Measurements from ENCODE around the gene CXCR5.

The CXCR5 gene

DNA sequence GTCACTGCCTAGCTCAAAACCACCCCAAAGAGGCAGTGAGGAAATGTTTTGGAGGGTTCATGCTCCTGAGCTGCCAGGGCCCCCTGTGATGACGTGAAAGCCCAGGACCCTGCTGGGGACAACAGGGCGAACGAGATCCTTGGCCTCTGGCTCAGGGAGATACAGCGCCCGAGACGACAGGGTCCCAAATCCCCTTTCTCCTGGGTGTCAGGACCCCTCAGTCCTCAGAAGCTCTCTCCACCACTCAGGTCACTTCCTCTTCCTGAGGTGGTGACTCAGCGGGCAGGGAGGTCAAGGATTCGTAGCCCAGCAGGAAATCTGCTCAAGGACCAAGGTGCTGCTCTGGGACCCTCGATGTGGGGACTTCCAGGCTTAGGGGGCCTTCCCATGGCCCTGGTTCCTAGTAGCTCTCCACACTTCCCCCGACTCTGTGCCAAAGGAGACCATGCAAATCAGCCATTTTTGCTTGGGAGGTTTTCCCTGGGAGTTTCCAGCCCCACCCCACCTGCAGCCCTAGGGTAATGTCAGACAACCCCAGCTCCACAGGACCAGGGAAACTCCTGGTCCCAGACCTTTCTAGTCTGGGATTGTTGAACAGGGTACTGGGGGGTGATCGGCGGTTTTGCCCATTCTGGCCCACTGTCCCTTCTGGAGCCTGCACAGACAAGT, 29.2 kb downstream of the CXCR5 start:
- no peak for DNase-seq (ENCODE audit: low read depth)

DNA sequence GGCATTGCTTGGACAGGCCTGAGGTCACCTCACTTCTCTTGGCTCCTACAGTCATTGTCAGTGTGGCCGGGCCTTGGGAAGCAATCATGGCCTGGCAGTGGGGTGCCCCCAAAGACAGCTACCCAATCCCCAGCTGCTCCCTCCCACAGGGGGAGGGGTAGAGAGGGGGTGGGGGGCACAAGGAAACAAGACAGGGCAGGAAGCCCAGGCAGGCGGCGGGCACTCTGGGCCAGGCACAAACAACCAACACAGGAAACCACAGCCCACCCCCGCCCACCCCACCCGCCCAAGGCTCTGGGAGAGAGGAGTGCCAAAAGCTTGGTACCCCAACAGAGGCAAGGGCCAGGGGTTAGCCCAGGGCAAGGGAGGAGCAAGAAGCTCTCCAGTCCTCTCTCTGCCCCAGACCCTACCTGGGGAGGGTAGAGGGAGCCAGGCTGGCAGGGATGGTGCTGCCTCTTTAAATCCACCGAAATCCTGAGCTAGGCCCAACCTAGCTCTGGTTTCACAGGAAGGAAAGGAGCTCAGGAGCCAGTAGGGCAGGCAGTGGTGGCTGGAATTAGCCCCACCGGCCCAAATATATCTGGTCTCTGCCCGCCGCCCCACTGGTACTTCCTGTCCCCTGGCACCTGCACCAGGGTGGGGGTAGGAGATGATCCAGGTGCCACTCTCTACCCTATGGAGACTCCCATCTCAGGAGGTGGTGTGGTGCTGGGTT, 29.9 kb downstream of the CXCR5 start:
- DNase-seq (ENCODE audit: low read depth) = no peak

DNA sequence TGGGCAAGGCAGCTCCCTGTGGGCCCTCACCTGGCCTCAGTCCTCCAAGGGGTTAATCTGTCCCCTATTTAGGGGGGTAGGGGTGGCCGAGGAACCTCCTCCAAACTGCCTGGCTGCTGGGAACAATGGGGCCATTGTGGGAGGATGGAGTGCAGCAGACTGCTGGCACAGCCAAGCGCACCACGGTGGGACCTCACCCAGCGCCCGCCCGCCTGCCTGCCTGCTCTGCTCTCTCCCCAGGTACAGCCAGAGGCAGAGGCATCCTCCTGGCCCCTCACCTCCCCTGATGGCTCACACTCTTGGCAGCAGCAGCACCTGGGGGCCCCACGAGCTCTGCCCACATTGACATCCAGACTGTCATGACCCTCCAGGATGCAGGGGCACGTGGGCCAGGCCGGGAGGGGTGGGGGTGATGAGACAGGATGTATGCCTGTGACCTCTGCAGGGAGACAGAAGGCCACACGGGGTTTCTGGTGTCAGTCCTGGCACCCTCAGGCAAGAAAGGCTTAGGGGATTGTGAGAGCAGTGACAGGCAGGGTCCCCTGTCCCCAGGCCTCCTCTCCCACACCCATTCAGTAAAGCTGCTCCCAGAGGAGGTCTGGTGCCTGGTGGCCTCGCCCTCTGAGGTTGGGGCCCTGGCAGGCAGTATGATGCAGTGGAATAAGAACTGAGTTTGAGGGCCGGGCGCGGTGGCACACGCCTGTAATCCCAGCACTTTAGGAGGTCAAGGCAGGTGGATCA, 30.7 kb downstream of the CXCR5 start:
- DNase-seq (ENCODE audit: low read depth) = no peak

DNA sequence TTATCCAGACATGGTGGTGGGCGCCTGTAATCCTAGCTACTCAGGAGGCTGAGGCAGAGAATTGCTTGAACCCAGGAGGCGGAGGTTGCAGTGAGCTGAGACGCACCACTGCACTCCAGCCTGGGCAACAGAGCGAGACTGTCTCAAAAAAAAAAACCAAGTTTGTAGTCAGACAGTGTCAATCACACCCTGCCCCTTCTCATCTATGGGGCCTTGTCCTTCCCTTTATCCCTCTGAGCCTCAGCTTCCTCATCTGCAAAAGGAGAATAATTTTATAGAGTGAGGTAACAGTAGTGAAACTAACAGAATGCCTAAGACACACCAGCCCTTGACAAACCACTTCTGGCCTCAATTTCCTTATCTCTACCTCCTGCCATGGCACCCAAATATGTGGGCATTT, 31.3 kb downstream of the CXCR5 start:
- no peak for DNase-seq (ENCODE audit: low read depth)

DNA sequence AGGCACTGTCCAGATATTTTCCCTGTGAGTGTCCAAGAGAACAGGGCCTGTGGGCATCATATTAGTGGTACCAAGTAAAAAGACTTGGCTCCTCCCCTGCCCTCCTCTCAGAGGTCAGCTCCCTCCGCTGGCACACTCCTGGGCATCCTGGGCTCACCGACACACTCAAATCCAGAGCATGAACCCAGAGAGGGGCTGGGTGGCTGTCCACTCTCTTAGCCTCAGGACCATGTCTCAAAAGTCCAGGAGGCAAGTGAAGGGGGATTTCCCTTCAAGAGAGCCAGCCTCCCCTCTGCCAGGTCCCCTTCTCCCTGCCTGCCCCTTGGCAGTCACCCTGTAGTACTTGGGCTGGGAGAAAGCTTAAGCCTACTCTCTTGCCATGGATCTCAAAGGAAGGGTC, 31.7 kb downstream of the CXCR5 start:
- DNase-seq (ENCODE audit: low read depth) = no peak

DNA sequence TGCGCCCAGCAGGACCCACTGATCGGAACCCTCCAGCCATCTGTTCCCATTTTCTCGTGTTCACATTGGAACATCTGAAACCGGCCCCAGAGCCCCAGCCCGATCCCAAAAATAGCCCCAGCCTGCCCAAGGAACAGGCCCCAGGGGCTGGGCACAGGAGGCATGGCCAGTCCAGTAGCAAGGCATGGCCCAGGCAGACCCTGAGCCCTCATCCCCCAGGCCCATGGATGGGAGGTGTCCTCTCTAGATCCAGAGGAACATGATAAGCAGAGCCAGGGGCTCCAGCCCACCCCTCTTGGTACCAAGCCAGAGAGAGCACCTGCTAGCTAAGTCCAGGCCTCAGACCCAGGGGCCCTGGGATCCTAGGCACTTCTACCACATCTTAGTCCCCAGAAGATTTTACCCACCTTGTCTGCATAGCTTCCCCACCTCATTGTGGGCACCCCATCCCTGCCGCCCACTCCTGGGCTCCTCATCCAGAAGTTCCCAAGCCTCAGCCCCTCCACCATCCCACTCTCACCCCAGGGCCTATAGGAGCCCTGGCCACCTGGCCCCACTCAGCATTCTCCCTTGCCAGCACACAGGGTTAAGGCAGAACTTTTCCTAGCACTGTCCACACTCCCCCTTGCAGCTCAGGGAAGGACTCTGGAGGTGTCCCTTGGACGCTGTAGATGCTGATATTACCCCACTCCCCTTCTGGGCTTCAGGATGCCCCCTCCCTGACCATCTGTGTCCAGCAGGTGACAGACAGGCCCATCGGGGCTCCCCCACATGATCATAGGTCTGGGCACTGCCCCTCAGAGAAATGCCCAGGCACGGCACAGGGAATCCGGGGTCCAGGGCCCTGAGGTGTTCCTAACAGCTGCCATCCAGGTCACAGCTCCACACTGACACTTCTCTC, 32.5 kb downstream of the CXCR5 start:
- no peak for DNase-seq (ENCODE audit: low read depth)

DNA sequence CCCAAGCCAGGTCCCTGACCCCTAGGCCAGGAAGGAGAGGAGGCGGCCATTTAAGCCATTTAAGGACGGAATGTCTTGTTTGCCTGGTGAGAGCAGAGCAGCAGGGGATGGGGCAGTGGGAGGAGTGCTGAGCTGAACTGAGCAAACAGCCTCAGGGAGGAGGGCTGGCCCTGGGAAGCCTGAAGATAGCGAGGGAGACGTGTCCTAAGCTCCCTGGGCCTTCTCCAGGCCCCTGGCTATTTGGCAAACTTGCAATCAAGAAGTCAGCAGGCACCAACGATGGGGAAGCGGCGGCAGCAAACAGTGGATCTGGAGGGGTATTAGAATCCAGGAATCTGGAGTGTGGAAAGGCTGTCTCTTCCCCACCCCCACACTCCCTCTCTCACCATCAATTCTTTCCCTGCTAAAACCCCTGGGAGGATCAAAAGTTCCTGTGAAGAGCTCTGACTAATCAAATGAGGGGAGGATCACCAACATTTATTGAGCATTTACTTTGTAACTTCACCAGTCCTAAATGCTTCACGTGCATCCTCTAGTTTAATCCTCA, 33.2 kb downstream of the CXCR5 start:
- DNase-seq (ENCODE audit: low read depth) = no peak

DNA sequence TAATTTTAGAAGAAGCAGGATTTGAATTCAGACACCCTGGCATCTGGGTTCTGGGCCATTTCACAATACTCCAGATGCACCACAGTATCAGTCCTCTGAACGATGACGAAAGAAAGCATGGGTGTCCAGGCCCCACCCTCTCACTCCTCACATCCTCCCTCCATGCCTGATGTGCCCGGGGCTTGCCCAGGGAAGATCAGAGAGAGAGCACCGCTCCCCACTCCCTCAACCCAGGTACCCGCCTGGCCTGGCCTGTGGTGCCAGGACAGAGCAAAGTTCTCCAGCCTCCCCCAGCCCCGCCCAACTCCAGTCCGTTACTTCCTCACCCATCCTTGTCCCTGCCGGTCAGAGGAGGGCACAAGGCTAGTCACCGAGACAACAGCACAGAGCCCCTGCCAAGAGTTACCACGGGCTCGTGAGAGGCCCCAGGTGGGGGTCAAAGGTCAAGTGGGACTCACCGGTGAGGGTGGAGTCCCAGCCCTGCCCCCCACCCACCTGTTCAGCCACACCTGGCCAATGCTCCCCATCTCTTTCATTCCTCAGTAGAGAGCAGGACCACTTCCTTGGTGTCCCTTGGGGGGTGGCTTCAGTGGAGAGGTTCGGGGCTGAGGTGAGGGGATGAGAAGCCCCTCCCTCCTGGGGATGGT, 33.9 kb downstream of the CXCR5 start:
- no peak for DNase-seq (ENCODE audit: low read depth)

DNA sequence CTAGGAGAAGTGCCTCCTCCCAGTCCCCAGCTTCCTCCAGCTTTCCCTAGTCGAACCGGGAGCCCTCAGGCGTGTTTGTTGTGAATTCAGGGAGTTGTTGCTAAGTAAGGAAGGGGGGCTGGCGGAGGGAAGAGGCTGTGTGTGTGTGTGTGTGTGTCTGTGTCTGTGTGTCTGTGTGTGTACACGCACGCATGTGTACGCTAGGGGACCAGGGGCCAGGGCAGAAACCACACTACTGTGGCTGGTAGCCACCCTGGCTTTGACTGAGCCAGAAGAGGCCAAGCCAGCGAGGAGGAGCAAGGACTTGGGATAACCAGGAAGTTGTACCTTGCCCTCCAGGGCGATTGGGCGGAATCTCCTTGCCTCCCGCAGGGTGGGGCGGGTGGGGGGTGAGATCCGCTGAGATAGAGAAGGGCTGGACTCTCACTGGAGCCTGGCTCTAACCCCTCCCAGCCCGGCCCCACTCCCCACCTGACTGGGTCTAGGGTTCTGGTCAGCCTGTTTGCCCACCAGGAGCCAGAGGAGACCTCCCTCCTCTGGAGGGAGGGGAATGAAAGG, 34.5 kb downstream of the CXCR5 start:
- DNase-seq (ENCODE audit: low read depth) = no peak

DNA sequence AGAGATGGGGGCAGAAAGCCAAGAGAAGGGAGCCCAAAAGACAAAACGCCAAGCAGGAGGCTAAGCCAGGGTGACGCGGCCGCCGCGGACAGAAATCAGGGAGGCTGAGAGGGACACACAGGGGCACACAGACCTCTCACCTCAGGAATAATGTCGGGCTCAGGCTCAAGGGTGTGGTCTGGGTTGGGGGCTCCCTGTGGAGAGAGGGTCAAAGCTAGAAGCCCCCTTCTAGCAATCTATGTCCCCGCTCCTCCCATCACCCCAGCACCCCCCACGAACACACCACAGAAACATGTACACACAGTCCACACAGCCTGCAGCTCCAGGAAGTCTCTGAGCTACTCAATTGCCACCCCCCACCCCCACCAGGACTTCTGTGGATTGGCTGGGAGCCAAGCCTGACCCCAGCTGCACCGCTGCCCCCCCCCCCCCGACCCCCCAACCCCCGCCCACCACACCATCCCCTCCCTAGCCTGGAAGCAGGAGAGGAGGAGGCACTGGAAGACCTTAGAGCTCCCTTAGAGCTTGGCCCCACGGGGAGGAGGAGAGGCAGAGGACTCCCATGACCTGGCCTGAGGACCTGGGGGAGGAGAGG, 35.1 kb downstream of the CXCR5 start:
- DNase-seq (ENCODE audit: low read depth) = no peak

DNA sequence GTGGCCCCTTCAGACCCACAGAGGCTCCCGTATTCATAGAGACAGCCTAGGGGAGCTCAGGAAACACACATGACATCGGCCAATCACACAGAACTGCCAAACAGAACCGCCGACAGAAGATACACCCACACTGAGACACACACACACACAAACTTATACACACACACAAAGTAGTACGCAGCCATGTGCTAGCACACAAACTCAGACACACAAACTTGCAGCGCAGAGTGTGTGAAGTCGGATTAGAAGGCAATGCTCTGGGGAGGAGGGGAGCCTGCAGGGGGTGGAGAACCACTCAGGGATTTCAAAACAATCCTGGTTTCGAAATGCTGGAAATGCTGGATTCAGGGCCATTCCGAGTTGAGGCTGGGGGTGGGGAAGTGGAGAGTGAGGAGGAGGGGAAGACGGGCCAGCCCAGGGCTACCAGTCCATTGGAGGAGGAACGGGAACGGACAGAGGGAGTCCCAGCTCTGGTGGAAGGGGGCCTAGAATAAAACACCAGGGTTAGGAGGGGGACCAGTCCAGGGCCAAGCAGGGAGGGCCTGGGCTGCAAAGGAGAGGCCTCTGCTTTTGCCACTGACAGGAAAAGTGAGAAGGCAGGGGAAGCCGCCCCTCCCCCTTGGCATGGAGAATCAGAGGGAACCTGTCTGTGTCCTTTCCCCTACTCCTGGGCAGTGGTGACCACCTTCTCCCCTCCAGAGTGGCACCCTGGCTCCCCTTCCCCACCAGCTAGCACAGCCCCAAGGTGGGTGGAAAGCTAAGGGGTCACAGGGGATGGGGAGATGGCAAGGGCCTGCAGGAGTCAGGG, 37.6 kb downstream of the CXCR5 start:
- no peak for DNase-seq (ENCODE audit: low read depth)

DNA sequence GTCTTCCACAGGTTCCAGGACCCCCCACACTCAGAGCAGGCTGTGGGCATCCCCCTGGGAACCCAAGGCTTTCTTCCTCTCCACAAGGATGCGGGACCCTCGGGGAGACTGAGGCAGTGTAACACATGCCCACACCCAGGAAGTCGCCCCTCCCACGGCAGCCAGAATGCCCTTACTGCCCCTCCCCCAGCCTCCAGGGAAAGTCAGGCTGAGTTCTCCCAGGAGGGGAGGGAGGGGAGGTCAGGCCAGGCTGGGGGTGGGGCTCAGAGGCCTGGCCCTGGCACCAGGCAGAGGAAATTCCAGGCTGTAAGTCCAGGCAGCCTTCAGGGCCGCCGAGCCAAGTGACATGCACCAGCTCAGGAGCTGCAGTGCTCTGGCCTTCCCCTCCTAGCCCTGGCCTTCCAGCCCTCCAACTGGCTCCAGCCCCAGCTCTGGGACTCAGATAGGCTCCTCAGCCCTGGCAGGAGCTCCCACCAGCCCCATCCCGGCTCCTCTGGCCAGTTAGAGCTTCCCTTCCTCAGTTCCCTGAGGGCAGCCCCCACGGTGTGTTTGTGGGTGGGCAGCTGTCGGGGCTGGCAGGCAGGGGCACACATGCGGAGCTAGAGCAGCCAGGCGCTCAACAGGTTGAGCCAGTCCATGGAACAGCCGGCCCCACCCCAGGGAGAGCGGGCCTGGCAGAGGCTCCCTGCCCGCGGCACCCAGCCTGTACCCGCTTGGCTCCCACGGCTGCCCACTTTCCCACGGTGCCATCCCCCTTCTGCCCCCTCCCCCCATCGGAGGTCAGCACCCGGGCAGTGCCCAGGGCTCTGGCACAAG, 38.4 kb downstream of the CXCR5 start:
- no peak for DNase-seq (ENCODE audit: low read depth)

DNA sequence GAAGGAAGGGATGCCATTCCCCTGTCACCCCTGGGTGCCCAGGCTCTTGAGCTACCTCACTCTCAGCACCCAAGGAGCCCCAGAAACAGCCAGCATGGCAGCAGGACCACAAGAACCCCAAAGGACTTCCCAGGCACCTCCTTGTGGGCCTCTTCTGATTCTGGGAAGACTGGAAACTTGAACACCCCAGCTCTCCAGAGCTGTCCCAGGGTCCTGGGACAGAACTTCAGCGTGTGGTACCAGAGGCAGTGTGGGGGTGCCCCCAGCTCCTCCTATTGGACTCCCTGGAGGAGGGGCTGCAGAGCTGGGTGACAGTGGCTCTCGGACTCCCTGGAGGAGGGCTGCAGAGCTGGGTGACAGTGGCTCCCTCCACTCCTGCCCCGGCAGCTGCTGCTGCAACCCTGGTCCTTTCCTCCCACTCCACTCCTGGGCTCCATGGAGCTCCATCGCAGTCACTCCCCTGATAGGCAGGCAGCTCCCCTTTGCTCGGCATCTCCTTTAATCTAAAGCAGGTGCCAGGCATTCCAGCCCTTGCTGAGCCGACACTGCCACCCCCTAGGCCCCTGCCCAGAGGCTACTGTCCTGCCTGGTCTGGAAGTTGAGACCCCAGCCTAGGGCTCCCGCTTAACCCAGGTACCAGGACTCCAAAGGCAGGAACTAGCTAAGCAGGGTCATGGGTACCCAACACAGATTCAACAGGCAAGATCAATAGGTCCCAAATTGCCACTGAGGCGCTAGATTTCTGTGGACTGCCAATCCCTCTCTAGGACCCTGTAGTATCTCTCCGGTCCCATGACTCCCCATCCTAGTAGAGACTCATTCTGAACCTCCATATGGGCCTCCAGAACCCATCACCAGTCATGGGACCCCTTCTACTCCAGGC, 39.3 kb downstream of the CXCR5 start:
- DNase-seq (ENCODE audit: low read depth) = no peak

DNA sequence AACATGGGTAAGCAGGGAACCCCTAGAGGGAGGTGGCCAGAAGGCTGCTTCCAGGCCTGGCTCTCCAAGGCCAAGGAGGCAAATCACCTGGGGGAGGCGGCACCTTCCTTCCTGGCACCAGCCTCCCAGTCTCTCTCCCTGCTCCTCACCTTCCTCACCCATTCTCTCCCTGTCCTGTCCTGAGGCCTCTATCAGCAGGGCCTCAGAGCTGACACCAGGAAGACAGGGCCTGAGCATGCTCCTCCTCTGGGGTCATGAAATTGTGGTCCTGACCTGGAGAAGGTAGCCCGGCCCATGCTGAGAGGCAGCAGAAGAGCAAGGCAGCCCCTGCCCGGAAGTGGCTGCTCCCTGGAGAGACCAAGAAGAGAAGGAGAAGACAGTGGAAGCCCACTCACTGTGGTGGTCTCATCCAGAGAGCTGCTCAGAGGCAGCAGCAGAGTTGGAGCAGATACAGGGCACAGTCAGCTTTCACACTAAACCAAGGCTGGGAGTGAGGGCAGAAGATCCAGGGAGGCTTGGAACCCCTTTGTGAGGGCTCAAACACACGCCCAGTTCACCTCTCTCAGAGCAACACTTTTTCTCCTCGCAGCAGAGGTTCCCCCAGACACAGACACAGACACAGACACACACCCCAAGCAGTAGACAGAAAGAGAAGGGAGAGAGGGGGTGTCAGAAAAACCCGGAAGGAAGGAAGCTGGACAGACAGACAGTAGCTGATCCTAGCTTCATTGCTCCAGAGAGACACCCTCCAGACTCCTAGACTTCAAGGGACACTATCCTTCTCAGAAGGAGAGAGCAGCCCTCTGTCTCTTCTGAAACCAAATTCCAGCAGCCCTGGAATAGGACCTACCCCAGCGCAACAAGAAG, 40.3 kb downstream of the CXCR5 start:
- no peak for DNase-seq (ENCODE audit: low read depth)

DNA sequence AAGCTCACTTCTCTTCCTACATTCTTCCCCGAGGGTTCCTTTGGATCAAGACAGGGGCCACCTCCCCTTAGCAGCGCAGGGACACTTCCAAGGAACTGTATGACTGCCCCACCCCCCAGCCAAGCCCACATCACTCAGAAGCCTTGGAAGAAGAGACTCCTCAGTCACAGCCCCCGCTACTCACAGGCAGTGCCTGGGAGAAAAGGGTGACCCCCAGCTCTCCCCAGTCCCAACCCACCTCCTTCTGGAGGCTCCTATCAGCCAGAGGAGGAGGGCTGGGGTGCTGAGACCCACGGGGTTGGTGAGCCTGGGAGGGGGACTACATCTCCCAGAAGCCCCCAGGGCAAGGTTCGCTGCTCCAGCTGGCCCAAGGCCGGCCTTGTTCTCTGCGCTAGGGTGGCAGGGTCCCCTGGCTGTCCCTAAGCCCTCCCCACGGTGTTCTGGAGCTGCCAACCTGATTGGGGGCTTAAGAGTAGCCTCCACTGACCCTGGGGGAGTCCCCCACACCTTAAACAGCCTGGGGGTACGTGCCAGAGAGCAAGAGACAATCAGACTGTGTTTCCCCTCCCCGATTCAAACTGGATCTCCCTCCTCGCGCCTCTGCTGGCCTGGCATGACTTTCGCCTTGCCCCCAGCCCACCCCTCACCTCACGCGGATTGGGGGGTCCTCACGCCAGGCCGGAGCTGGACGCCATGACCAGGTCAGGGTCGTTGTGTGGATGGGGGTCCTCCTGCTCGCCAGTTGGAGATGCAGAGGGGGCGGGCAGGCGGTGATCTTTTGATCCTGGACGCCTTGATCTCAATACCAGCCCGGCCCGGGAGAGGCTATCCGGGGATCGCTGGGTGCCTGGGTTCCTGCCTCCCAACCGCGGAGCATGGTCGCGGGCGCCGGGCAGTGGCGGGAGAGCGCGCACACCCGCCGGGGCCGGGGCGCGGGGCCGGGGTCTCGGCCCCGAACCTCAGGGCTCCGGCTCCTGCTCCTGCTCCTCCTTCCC, 41.2 kb downstream of the CXCR5 start:
- no peak for DNase-seq (ENCODE audit: low read depth)
